Thoracic aorta endothelial cell (primary cell): ENCODE data around the gene RNASE2. TPM values are rescaled to one million over a fixed set of nuclear protein-coding genes. Genes with fewer than 3 reads are reported as not detected.

ENCODE experiments used
- small RNA-seq: library from RNA; depleted of rRNA; stranded (forward); fragments of <200 nt; gene quantifications from one replicate; pipeline ENCODE3, GENCODE V24; 2012
- total RNA-seq: library from RNA; depleted of rRNA; stranded (reverse); fragments of >200 nt; gene quantifications from 2 replicates; pipeline ENCODE4 v1.2.3, GENCODE V29; 2012

RNASE2 gene
- total RNA-seq, result not detected in 2 replicates

GRCh38 chr14:20954736-20955537 is at the start of gene RNASE2:
Gene RNASE2 (plus strand): TSS chr14:20955487. CDS start chr14:20955772, 285 bp downstream.

GRCh38 chr14:20989787-20990600 is 34.7 kb downstream of the RNASE2 start, which contains the start of gene METTL17:
Gene METTL17 (plus strand): TSS chr14:20989980. CDS start chr14:20990003, 23 bp downstream.

GRCh38 chr14:20998674-20999366 is 43.5 kb downstream of the RNASE2 start, which contains the start of gene SLC39A2:
Gene SLC39A2 (plus strand): TSS chr14:20999293. CDS start chr14:20999447, 154 bp downstream.

Small RNAs within 50 kb of the gene (small RNA-seq; reads per million reads assigned to genes)
- gene RN7SL189P, result not detected

Other genes starting within 250 kb of the RNASE2 start
- gene EDDM3A, start 209.6 kb upstream of the RNASE2 start, total RNA-seq, result not detected in 2 replicates
- not detected in 2 replicates for gene EDDM3B, start 187.1 kb upstream of the RNASE2 start, total RNA-seq
- gene RNASE6, start 174.2 kb upstream of the RNASE2 start, total RNA-seq, result 0.13 TPM in 1 of 2 replicates, not detected in the other
- gene RNASE1, start 152.6 kb upstream of the RNASE2 start, total RNA-seq, result 38.3 and 105 TPM in 2 replicates
- not detected in 2 replicates for gene RNASE3, start 64.1 kb upstream of the RNASE2 start, total RNA-seq
- 38.3 and 50.9 TPM in 2 replicates for gene METTL17, start 34.5 kb downstream of the RNASE2 start, total RNA-seq
- gene SLC39A2, start 43.8 kb downstream of the RNASE2 start, total RNA-seq, result not detected in 2 replicates
- 0.22 TPM in 1 of 2 replicates, not detected in the other for gene NDRG2, start 69.6 kb downstream of the RNASE2 start, total RNA-seq
- not detected in 2 replicates for gene TPPP2, start 74.7 kb downstream of the RNASE2 start, total RNA-seq
- not detected in 2 replicates for gene RNASE13, start 79.3 kb downstream of the RNASE2 start, total RNA-seq
- not detected in 2 replicates for gene RNASE7, start 86.9 kb downstream of the RNASE2 start, total RNA-seq
- gene RNASE8, start 102.3 kb downstream of the RNASE2 start, total RNA-seq, result not detected in 2 replicates
- 2.7 and 3.9 TPM in 2 replicates for gene ARHGEF40, start 114.8 kb downstream of the RNASE2 start, total RNA-seq
- gene ZNF219, start 143.2 kb downstream of the RNASE2 start, total RNA-seq, result 5.2 and 7.2 TPM in 2 replicates
- not detected in 2 replicates for gene TMEM253, start 145.6 kb downstream of the RNASE2 start, total RNA-seq
- gene OR5AU1, start 200.6 kb downstream of the RNASE2 start, total RNA-seq, result not detected in 2 replicates